Caco-2 (cell line): ENCODE results near the gene TRAF7. TPM values are rescaled to one million over a fixed set of nuclear protein-coding genes. Genes with fewer than 3 reads are reported as not detected.

Source experiments
- BruUV-seq: library from RNA; stranded (reverse); fragments of 400-500 nt; replicated peaks from 2 replicates; lab custom pipeline; 2021; lab: Mats Ljungman, UMichigan
- CTCF ChIA-PET: fragments of 300-600 bp; sonication (Branson Sonifier 250); formaldehyde crosslinking; loops from one replicate; lab custom pipeline; 2022; ENCODE audit warnings: antibody characterized with exemption; lab: Charles Lee
- POLR2A ChIA-PET: fragments of 300-600 bp; sonication (Branson Sonifier 250); formaldehyde crosslinking; loops from one replicate; lab custom pipeline; 2022; ENCODE audit warnings: antibody characterized with exemption; lab: Charles Lee
- DNase-seq, 2 experiments: peaks; one replicate each; pipeline versions ENCODE4 v3.0.0 to v3.0.0-alpha.2; 2020 to 2022
- H3K27me3 ChIP-seq: replicated peaks from 2 replicates; pipeline ENCODE4 v1.6.0; 2011; ENCODE audit warnings: low read length; ENCODE audit not compliant: control insufficient read depth, insufficient read depth
- H3K36me3 ChIP-seq: 2 replicates; pipeline ENCODE4 v1.5.1; 2011; ENCODE audit warnings: low read length; ENCODE audit not compliant: control insufficient read depth, insufficient read depth
- H3K4me1 ChIP-seq: fragments of 250-450 bp; sonication (Bioruptor Pico); 2 replicates; pipeline ENCODE4 v1.5.1; 2020; ENCODE audit warnings: mild to moderate bottlenecking
- H3K4me3 ChIP-seq: 2 replicates; pipeline ENCODE4 v1.5.1; 2011; ENCODE audit warnings: low read depth, mild to moderate bottlenecking, control low read depth, low read length
- H3K9me3 ChIP-seq: fragments of 250-450 bp; sonication (Bioruptor Pico); 2 replicates; pipeline ENCODE4 v1.5.1; 2020; ENCODE audit warnings: mild to moderate bottlenecking, moderate library complexity
- H3K27ac Mint-ChIP-seq: one replicate; pipeline ENCODE4 v1.8.0; 2022; ENCODE audit warnings: mixed read lengths; ENCODE audit not compliant: unreplicated experiment
- H3K27me3 Mint-ChIP-seq: one replicate; pipeline ENCODE4 v1.8.0; 2022; ENCODE audit warnings: mixed read lengths; ENCODE audit not compliant: insufficient read depth, unreplicated experiment
- H3K36me3 Mint-ChIP-seq: one replicate; pipeline ENCODE4 v1.8.0; 2022; ENCODE audit warnings: mild to moderate bottlenecking, mixed read lengths; ENCODE audit not compliant: insufficient read depth, unreplicated experiment
- H3K4me1 Mint-ChIP-seq: one replicate; pipeline ENCODE4 v1.8.0; 2022; ENCODE audit warnings: low read depth, mixed read lengths; ENCODE audit not compliant: unreplicated experiment
- H3K4me3 Mint-ChIP-seq: one replicate; pipeline ENCODE4 v1.8.0; 2022; ENCODE audit warnings: mild to moderate bottlenecking, moderate library complexity, mixed read lengths; ENCODE audit not compliant: unreplicated experiment
- H3K9me3 Mint-ChIP-seq: one replicate; pipeline ENCODE4 v1.8.0; 2022; ENCODE audit warnings: mixed read lengths; ENCODE audit not compliant: unreplicated experiment
- CTCF ChIP-seq, 2 experiments: fragments of 200-600 bp in 1 of 2; IDR thresholded peaks; 1 replicate in 1 of 2; 2 replicates in 1 of 2; pipeline versions ENCODE4 v1.5.1 to v1.8.0; 2011 to 2022; ENCODE audit warnings: antibody characterized with exemption in 1 of 2, control low read depth in 1 of 2, inconsistent platforms in 1 of 2, low read depth in 1 of 2, low read length in 1 of 2, mild to moderate bottlenecking in 1 of 2, moderate library complexity in 1 of 2; ENCODE audit not compliant: insufficient read depth in 1 of 2, severe bottlenecking in 1 of 2, unreplicated experiment in 1 of 2
- intact Hi-C: fragments of 100-400 bp; cut with micrococcal nuclease; formaldehyde crosslinking; loops from one replicate; pipeline ENCODE4 v1.10.0; 2022; ENCODE audit not compliant: unreplicated experiment
- total RNA-seq: library from RNA; stranded (reverse); gene quantifications from 2 replicates; pipeline ENCODE4 v1.2.3, GENCODE V29; 2022

TRAF7 gene
- total RNA-seq, 1 experiment from 2014 or later, result 66.3 TPM

- ChIA-PET POLR2A (interaction anchor here (0.6 kb wide), 1 partner anchor 8 kb away, joined by 4 read pairs; the partner anchor contains the start of gene TRAF7), CTCF (no interaction called here)
- TF ChIP-seq CTCF (IDR thresholded peaks at IDR 0.05; ENCODE audit: insufficient read depth in 1 of 2, low read depth in 1 of 2, low read length in 1 of 2, severe bottlenecking in 1 of 2, unreplicated experiment in 1 of 2), result no peak
- Mint-ChIP-seq H3K4me1 (no peaks in the 10 kb centered on the region), H3K9me3 (no peaks in the 10 kb centered on the region), H3K36me3 (peaks cover 30% of the 10 kb centered on the region), H3K4me3 (no peak overlapping the region), H3K27me3 (no peaks in the 10 kb centered on the region), H3K27ac (no peak overlapping the region)
- peaks cover 1% of the 10 kb centered on the region; the same call in 1 of the 2 replicates for H3K36me3 ChIP-seq
- H3K9me3 ChIP-seq, result no peaks in the 10 kb centered on the region
- intact Hi-C loops, result no loop called here
- H3K4me1 ChIP-seq, result no peaks in the 10 kb centered on the region
- no peak overlapping the region for H3K4me3 ChIP-seq
- H3K27me3 ChIP-seq, result no peaks in the 10 kb centered on the region
- BruUV-seq, result no TSS peak
- DNase-seq, result no peak
Measured at GRCh38 chr16:2163211-2163881, 7.8 kb downstream of the TRAF7 start.

- Mint-ChIP-seq H3K36me3 (peaks cover 40% of the 10 kb centered on the region), H3K27me3 (no peaks in the 10 kb centered on the region), H3K27ac (no peak overlapping the region), H3K4me3 (no peak overlapping the region), H3K9me3 (no peaks in the 10 kb centered on the region), H3K4me1 (no peaks in the 10 kb centered on the region)
- TF ChIP-seq CTCF (IDR thresholded peaks at IDR 0.05; ENCODE audit: insufficient read depth in 1 of 2, low read depth in 1 of 2, low read length in 1 of 2, severe bottlenecking in 1 of 2, unreplicated experiment in 1 of 2), result no peak
- DNase-seq, result no peak
- Histone ChIP-seq H3K4me1 (no peaks in the 10 kb centered on the region), H3K9me3 (no peaks in the 10 kb centered on the region), H3K4me3 (no peak overlapping the region), H3K36me3 (peaks cover 1% of the 10 kb centered on the region; the same call in 1 of the 2 replicates), H3K27me3 (no peaks in the 10 kb centered on the region)
- CTCF ChIA-PET, result no interaction called here
- BruUV-seq, result no TSS peak
- intact Hi-C loops, result no loop called here
- POLR2A ChIA-PET, result interaction anchor here (1.3 kb wide), 1 partner anchor 10 kb away, joined by 3 read pairs; the partner anchor contains the start of gene TRAF7
Measured at GRCh38 chr16:2165861-2166260, 10.3 kb downstream of the TRAF7 start.

- Mint-ChIP-seq H3K27ac (no peak overlapping the region), H3K4me1 (no peaks in the 10 kb centered on the region), H3K36me3 (peaks cover 44% of the 10 kb centered on the region)
Measured at GRCh38 chr16:2166263-2167067, 10.9 kb downstream of the TRAF7 start.

More at GRCh38 chr16:2166263-2167067, 10.9 kb downstream of the TRAF7 start:
- POLR2A ChIA-PET, result interaction anchor here (1.3 kb wide), 1 partner anchor 11 kb away, joined by 3 read pairs; the partner anchor contains the start of gene TRAF7
- H3K4me1 ChIP-seq, result no peaks in the 10 kb centered on the region
- TF ChIP-seq CTCF (IDR thresholded peaks at IDR 0.05; ENCODE audit: insufficient read depth in 1 of 2, low read depth in 1 of 2, low read length in 1 of 2, severe bottlenecking in 1 of 2, unreplicated experiment in 1 of 2), result no peak
- Mint-ChIP-seq H3K9me3 (no peaks in the 10 kb centered on the region), H3K4me3 (no peak overlapping the region), H3K27me3 (no peaks in the 10 kb centered on the region)
- no TSS peak for BruUV-seq
- CTCF ChIA-PET, result no interaction called here
- intact Hi-C loops, result no loop called here
- no peak for DNase-seq
- no peaks in the 10 kb centered on the region for H3K9me3 ChIP-seq
- H3K36me3 ChIP-seq, result peaks cover 1% of the 10 kb centered on the region; the same call in 1 of the 2 replicates
- no peaks in the 10 kb centered on the region for H3K27me3 ChIP-seq
- no peak overlapping the region for H3K4me3 ChIP-seq
